Measurements from ENCODE around the gene ST3GAL4.
"Not testable (repeated sequence)": the region's sequence is repeated elsewhere in the genome, so short reads cannot be mapped to it uniquely, and the experiment has no call there.

DNA sequence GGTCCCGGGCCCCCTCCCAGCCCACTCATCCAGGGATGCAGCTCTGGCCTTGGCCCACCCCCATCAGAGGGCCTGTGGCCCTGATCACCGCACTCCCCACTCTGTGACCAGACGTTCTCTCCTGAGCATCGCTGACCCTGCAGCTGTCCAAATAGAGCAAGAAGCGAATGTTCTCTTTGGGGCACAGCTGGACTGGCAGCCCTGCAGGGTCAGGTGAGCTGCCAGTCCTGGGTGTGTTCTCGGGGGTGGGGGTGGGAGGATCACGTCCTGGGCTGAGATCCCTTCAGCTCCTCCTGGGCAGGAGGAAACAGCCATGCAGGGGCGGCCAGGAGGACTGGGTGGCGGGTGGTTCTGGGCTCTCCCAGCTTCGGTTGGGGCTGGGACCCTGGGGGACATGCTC is 26.5 kb downstream of the ST3GAL4 start:
- TF ChIP-seq, protein P1, sequence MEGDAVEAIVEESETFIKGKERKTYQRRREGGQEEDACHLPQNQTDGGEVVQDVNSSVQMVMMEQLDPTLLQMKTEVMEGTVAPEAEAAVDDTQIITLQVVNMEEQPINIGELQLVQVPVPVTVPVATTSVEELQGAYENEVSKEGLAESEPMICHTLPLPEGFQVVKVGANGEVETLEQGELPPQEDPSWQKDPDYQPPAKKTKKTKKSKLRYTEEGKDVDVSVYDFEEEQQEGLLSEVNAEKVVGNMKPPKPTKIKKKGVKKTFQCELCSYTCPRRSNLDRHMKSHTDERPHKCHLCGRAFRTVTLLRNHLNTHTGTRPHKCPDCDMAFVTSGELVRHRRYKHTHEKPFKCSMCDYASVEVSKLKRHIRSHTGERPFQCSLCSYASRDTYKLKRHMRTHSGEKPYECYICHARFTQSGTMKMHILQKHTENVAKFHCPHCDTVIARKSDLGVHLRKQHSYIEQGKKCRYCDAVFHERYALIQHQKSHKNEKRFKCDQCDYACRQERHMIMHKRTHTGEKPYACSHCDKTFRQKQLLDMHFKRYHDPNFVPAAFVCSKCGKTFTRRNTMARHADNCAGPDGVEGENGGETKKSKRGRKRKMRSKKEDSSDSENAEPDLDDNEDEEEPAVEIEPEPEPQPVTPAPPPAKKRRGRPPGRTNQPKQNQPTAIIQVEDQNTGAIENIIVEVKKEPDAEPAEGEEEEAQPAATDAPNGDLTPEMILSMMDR (IDR thresholded peaks at IDR 0.05 in 2 of 3, conservative IDR thresholded peaks at IDR 0.05 in 1 of 3; ENCODE audit: borderline replicate concordance in 1 of 3, insufficient read depth in 1 of 3, low read depth in 2 of 3, low read length in 2 of 3), result not testable (repeated sequence)
- not testable (repeated sequence) for TF ChIP-seq SP1 (IDR thresholded peaks at IDR 0.05; ENCODE audit: low read depth); POLR2AphosphoS5 (IDR thresholded peaks at IDR 0.05; ENCODE audit: low read depth, low read length); TCF7L2 (IDR thresholded peaks at IDR 0.05; ENCODE audit: borderline replicate concordance, extremely low read depth, insufficient read depth, insufficient read length); POLR2A (IDR thresholded peaks at IDR 0.05; ENCODE audit: borderline replicate concordance, extremely low read depth, insufficient read depth, insufficient read length); RAD21 (IDR thresholded peaks at IDR 0.05; ENCODE audit: low read depth); JUND (IDR thresholded peaks at IDR 0.05); EGR1 (IDR thresholded peaks at IDR 0.05; ENCODE audit: low read depth)
- TF ChIP-seq, protein P2, sequence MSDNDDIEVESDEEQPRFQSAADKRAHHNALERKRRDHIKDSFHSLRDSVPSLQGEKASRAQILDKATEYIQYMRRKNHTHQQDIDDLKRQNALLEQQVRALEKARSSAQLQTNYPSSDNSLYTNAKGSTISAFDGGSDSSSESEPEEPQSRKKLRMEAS (IDR thresholded peaks at IDR 0.05), result not testable (repeated sequence)
- TF ChIP-seq, protein P3, sequence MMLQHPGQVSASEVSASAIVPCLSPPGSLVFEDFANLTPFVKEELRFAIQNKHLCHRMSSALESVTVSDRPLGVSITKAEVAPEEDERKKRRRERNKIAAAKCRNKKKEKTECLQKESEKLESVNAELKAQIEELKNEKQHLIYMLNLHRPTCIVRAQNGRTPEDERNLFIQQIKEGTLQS (IDR thresholded peaks at IDR 0.05), result not testable (repeated sequence)

Data from HCT116 (cell line).